NT2/D1 (cell line): ENCODE results near the gene OTOP3.

Source experiments
- SUZ12 ChIP-seq: IDR thresholded peaks from 2 replicates; pipeline ENCODE4 v1.6.1; 2011; ENCODE audit not compliant: insufficient read length, insufficient read depth; ENCODE audit errors: extremely low read depth
- YY1 ChIP-seq: IDR thresholded peaks from 2 replicates; pipeline ENCODE4 v1.6.1; 2011; ENCODE audit not compliant: insufficient read length, insufficient read depth

DNA sequence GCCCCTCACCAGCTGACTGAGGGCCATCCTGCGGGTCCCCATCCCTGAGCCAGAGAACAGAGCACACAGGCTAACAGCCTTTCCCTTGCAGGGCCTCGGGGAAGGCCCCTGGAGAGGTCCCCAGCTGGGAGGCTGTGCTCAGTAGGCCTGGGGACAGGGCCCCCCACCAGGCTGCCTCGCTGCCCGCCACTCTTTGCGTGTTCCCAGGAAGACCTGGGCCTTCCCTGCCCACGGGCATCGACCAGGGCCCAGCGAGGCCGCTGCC is 36.1 kb downstream of the OTOP3 start:
- TF ChIP-seq SUZ12: peak; percentile 40
- no peak for TF ChIP-seq YY1
